GM18511 (cell line): ENCODE results near the gene SLC34A1.
"Not testable (repeated sequence)": the region's sequence is repeated elsewhere in the genome, so short reads cannot be mapped to it uniquely, and the experiment has no call there.

Source experiments
- ATAC-seq: cut with Tn5 transposase; IDR thresholded peaks from one replicate; pipeline ENCODE4 v1.9.1; 2021; ENCODE audit warnings: mild to moderate bottlenecking, moderate library complexity; ENCODE audit not compliant: unreplicated experiment

Gene SLC34A1

DNA sequence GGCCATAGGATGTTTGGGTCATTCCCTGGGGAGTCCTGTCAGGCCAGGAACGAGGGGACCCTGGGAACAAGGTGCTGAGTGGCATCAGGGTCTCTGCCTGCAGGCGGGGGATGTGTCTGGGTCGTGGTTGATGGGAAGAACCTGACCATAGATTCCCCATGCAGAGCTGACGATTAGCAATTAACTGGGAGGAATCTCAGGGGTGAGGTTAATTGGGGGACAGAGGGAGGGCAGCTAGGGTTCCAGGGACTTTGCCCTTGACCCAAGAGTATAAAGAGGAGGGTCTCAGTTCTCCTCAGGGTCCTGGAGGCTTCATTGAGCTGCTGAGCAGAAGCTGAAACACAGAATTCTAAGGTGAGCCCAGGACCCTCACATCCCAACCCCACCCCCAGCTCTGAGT is at the start of gene SLC34A1:
Gene SLC34A1 (plus strand): TSS at position 301 of the 400 bp plus-strand sequence. CDS start 1,308 bp downstream, outside the sequence.
- no peak for ATAC-seq

- no peak for ATAC-seq
These were observed 49.2 kb upstream of the SLC34A1 start for GRCh38 chr5:177334781-177335700.

DNA sequence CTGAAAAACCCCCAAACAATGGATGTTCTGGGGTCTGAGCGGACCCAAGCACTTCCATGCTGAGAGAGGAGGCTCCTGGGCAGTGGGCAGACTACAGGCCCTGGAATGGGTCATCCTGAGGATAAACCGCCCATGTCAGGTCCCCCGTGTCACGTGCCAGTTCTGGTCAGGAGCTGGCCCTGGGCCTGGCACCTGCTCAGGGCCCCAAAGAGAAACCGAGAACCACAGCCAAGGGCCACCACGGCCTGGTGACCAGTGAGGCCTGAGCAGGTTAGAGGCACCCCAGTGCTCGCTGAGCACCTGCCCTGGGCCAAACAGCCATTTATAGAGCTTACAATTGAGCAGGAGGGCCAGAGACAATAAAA is 48.6 kb upstream of the SLC34A1 start:
- no peak for ATAC-seq

DNA sequence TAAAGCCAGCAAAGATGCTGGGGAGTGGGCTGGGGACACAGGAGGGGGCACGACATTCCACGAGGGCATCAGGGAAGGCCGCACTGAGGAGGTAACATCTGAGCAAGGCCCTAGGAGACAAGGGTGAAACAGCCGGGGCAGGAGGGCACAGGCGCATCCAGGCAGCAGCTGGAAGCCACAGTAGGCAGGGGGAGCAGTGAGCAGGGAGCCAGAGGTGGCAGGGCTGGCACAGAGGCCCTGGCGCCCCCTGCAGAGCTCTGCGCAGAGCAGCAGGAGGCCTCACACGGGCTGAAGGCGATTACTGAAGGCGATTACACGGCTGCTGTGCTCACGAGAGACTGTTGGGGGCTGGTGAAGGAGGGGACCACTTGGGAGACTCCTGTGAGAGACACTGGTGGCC is 48.1 kb upstream of the SLC34A1 start:
- no peak for ATAC-seq

DNA sequence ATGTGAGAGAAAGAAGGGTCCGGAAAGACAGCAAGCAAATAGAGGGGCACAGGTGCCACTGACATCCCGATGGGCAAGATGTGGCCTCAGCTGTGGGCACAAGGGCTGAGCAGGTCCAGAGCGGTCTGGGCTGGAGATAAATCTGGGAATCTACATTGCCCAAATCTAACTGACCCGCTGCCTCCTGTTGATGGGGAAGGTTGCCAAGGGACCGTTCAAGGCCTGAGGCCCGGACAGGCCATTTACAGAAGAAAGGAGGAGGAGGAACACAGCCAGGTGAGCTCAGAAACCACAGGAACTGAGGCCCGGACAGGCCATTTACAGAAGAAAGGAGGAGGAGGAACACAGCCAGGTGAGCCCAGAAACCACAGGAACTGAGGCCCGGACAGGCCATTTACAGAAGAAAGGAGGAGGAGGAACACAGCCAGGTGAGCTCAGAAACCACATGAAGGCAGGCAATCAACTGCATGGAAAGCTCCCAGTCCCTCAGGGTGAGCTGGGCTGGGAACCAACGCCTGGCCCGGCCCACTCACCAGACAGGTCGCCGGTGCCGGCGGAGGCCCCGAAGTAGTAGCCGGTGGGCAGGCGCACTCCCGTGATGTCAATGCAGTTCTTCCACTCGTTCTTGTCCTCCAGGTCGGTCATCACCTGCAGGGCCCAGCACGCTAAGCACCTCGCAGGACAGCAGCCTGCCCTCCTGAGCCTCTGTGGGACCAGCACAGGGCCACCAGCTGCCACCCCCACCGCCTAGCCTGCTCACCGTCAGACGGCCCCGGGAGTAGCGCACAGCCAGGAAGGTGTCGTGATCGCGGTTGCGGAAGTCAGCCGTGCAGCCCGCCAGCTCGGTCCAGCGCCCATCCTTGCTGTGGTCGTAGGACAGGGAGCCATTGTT is 47.4 kb upstream of the SLC34A1 start:
- no peak for ATAC-seq

DNA sequence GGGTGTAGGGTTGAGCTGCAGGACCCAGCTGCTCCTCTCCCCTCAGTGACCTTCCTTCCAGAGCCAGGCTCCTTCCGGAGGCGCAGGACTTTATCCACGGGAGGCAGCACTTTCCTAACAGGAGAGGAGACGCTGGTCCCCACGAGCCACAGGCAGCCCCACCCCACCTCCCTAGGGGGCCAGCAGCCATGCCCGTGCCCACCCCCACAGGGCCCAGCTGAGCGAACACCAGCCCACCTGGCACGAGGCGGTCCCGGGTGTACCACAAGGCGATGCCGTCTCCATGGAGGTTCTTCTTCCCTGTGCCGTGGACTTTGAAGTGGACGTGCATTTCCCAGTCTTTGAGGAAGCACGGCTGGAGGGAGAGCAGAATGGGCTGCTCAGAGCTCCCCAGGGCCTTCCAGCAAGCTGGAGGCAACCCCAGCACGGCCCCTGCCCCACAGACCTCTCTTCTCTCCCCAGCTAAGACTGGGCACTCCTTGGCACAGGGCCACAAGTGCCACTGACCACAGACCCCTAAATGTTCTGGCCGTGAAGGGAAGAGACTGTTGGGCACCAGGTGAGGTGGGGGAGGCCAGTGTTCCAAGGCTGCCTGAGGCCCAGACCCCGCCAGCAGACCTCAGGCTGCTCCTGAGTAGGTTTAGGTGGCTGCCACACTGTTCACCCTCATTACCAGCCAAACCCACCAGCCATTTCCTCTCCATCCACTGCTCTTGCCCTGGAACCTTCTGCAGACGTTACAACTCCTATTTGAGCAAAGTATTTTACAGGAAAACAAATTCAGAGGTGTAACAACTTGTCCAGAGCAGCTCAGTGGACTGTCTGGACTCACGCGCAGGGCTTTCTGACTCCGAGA is 45.8 kb upstream of the SLC34A1 start:
- no peak for ATAC-seq

DNA sequence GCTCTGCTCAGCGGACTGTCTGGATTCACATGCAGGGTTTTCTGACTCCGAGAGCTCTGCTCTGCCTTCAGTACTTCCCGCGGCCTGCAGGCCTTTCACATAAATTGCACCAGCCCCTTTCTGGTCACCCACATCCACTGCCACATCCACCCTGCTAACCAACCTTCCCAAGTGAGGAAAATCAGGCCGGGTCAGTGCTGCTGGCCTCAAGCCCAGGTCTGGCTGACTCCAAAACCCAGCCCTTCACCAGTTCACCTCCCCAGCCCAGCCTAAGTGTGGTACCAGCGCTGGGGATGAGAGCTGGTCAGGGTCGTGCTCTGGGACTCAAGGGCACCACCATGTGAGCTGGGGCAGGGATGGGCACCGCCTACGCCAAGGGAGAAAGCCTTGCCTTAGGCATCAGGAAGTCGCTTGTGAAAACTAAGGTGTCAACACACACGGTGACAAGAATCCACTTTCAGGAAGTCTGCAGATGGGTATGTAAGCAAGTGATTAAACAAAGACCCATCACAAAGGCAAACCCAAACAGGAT is 45.1 kb upstream of the SLC34A1 start:
- ATAC-seq: no peak

DNA sequence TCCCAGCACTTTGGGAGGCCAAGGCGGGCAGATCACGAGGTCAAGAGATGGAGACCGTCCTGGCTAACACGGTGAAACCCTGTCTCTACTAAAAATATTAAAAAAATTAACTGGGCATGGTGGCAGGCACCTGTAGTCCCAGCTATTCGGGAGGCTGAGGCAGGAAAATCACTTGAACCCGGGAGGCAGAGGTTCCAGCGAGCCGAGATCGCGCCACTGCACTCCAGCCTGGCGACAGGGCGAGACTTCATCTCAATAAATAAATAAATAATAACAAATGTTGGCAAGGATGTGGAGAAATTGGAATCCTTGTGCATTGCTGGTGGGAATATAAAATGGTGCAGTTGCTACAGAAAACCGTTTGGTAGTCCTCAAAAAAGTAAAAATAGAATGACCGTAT is 41.2 kb upstream of the SLC34A1 start:
- ATAC-seq: not testable (repeated sequence)

DNA sequence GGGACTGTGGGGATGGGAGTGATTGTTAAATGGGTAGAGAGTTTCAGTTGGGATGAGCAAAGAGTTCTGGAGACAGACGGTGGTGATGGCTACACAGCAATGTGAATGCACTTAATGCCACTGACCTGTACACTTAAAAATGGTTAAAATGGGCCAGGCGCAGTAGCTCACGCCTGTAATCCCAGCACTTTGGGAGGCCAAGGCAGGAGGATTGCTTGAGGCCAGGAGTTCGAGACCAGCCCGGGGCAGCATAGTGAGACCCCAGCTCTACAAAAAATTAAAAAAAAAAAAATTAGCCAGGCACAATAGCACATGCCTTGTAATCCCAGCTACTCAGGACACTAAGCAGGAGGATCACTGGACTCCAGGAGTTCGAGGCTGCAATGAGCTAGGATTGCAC is 40.5 kb upstream of the SLC34A1 start:
- ATAC-seq: no peak

- ATAC-seq: no peak
These were observed 39.3 kb upstream of the SLC34A1 start for GRCh38 chr5:177344891-177345290.

- no peak for ATAC-seq
These were observed 37.4 kb upstream of the SLC34A1 start for GRCh38 chr5:177346820-177347219.

GRCh38 chr5:177347699-177348098 is 36.5 kb upstream of the SLC34A1 start:
- no peak for ATAC-seq

GRCh38 chr5:177349362-177349647 is 34.9 kb upstream of the SLC34A1 start:
- ATAC-seq: no peak

DNA sequence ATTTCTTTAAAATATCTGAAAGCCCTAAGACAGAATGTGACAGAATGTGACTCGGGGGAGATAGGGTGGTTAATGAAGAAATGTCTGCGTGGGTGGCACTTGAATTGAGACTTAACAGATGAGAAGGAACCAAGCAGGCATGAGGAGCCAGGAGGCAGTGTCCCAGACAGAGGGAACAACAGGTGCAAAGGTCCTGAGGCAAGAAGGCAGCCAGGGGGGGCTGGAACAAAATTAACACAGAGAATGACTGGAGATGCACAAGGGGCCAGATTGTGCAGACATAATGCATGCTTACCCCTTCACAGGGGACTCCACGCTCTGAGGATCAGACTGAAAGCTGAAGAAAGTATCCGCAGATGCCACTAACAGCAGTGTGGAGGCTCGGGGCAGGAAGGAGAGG is 34.5 kb upstream of the SLC34A1 start:
- ATAC-seq: no peak

GRCh38 chr5:177350776-177351391 is 33.4 kb upstream of the SLC34A1 start:
- ATAC-seq: peak; percentile 3

- peak; percentile 96 for ATAC-seq
These were observed 32.6 kb upstream of the SLC34A1 start, which contains the start of gene LMAN2 for GRCh38 chr5:177351392-177352329. LMAN2 (minus strand) TSS chr5:177351668; CDS start chr5:177351647, 21 bp downstream.

- no peak for ATAC-seq
These were observed 31.1 kb upstream of the SLC34A1 start for GRCh38 chr5:177353093-177353492.

DNA sequence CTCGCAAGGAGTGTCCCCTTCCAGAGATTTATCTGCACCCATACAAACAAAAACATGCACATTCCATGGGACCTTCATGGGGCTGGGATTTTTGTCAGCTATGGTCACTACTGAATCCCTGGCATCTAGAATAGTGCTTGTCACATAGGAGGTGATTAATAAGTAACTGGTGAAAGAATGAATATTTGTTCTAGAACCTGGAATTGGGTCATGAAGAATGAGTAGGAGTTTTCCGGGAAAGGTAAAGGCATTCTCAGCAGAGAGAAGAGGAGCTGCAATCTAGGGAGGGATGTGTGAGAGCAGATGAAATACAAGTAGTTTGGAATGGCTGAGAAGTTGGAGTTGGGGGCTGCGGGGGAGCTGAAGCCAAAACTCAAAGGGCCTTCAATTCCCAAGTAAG is 30.0 kb upstream of the SLC34A1 start:
- ATAC-seq: no peak

DNA sequence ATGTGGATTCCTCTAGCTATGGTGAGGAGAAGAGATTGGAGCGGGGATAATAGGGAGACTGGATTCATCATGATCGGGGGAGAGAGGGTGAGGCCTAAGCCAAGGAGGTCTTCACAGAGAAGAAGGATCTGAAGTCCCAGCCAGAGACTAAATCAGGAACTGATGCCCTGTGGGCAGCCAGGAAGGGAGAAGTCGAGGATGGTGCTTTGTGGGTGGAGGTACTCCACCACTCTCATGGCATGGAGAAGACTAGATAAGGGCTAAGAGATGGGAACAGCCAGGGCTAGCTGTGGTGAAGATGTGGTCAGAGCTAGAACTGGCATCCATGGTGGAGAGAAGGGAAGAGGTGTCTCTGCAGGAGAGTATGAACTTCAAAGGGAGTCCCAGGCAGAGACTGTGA is 29.5 kb upstream of the SLC34A1 start:
- no peak for ATAC-seq
